KOPT-K1 (cell line): ENCODE data around the gene CLPTM1.

Experiments
- H3K27ac ChIP-seq: fragments of 200-600 bp; sonication (generic); 2 replicates; pipeline ENCODE4 v1.5.1; 2016; ENCODE audit warnings: antibody characterized with exemption, mild to moderate bottlenecking, low read depth, low read length; ENCODE audit not compliant: poor library complexity, severe bottlenecking
- H3K36me3 ChIP-seq: fragments of 200-600 bp; sonication (generic); 2 replicates; pipeline ENCODE4 v1.5.1; 2017; ENCODE audit warnings: antibody characterized with exemption, mild to moderate bottlenecking, low read length, moderate library complexity; ENCODE audit not compliant: insufficient read depth
- H3K9me3 ChIP-seq: fragments of 200-600 bp; sonication (generic); 2 replicates; pipeline ENCODE4 v1.5.1; 2017; ENCODE audit warnings: antibody characterized with exemption, low read length, mild to moderate bottlenecking; ENCODE audit not compliant: insufficient read depth, poor library complexity, severe bottlenecking

Gene CLPTM1

GRCh38 chr19:45003485-45003884 is 48.3 kb downstream of the CLPTM1 start:
- no peaks in the 10 kb centered on the region for H3K36me3 ChIP-seq
- no peaks in the 10 kb centered on the region for H3K9me3 ChIP-seq

GRCh38 chr19:45005787-45006186 is 50.6 kb downstream of the CLPTM1 start:
- Histone ChIP-seq H3K27ac (no peak overlapping the region), H3K36me3 (no peaks in the 10 kb centered on the region), H3K9me3 (no peaks in the 10 kb centered on the region)

More at GRCh38 chr19:45003485-45003884, 48.3 kb downstream of the CLPTM1 start:
- H3K27ac ChIP-seq, result no peak overlapping the region

- Histone ChIP-seq H3K27ac (no peak overlapping the region), H3K36me3 (no peaks in the 10 kb centered on the region), H3K9me3 (no peaks in the 10 kb centered on the region)
These were observed 53.4 kb downstream of the CLPTM1 start for GRCh38 chr19:45008552-45008951.

- Histone ChIP-seq H3K36me3 (no peaks in the 10 kb centered on the region), H3K27ac (no peak overlapping the region), H3K9me3 (no peaks in the 10 kb centered on the region)
These were observed 54.6 kb downstream of the CLPTM1 start for GRCh38 chr19:45009625-45010255.

- Histone ChIP-seq H3K27ac (no peak overlapping the region), H3K36me3 (no peaks in the 10 kb centered on the region), H3K9me3 (no peaks in the 10 kb centered on the region)
These were observed 55.1 kb downstream of the CLPTM1 start for GRCh38 chr19:45010306-45010705.

- H3K27ac ChIP-seq, result no peak overlapping the region
- H3K9me3 ChIP-seq, result no peaks in the 10 kb centered on the region
- H3K36me3 ChIP-seq, result no peaks in the 10 kb centered on the region
These were observed 56.8 kb downstream of the CLPTM1 start for GRCh38 chr19:45011959-45012358.

GRCh38 chr19:45016388-45017314 is 61.5 kb downstream of the CLPTM1 start:
- Histone ChIP-seq H3K27ac (no peak overlapping the region), H3K36me3 (no peaks in the 10 kb centered on the region), H3K9me3 (no peaks in the 10 kb centered on the region)

- Histone ChIP-seq H3K27ac (no peak overlapping the region), H3K36me3 (no peaks in the 10 kb centered on the region), H3K9me3 (no peaks in the 10 kb centered on the region)
These were observed 64.0 kb downstream of the CLPTM1 start for GRCh38 chr19:45019187-45019586.

- Histone ChIP-seq H3K27ac (no peak overlapping the region), H3K36me3 (no peaks in the 10 kb centered on the region), H3K9me3 (no peaks in the 10 kb centered on the region)
These were observed 64.9 kb downstream of the CLPTM1 start for GRCh38 chr19:45020071-45020470.

- H3K9me3 ChIP-seq, result no peaks in the 10 kb centered on the region
- H3K36me3 ChIP-seq, result no peaks in the 10 kb centered on the region
- H3K27ac ChIP-seq, result no peak overlapping the region
These were observed 66.8 kb downstream of the CLPTM1 start for GRCh38 chr19:45021971-45022370.

GRCh38 chr19:45023048-45023447 is 67.9 kb downstream of the CLPTM1 start:
- Histone ChIP-seq H3K36me3 (no peaks in the 10 kb centered on the region), H3K9me3 (no peaks in the 10 kb centered on the region), H3K27ac (no peak overlapping the region)

- Histone ChIP-seq H3K27ac (no peak overlapping the region), H3K36me3 (no peaks in the 10 kb centered on the region), H3K9me3 (no peaks in the 10 kb centered on the region)
These were observed 70.1 kb downstream of the CLPTM1 start for GRCh38 chr19:45025264-45025663.

- no peaks in the 10 kb centered on the region for H3K36me3 ChIP-seq
- no peak overlapping the region for H3K27ac ChIP-seq
- no peaks in the 10 kb centered on the region for H3K9me3 ChIP-seq
These were observed 72.2 kb downstream of the CLPTM1 start for GRCh38 chr19:45027371-45027770.

- H3K36me3 ChIP-seq, result no peaks in the 10 kb centered on the region
- no peak overlapping the region for H3K27ac ChIP-seq
- H3K9me3 ChIP-seq, result no peaks in the 10 kb centered on the region
These were observed 75.6 kb downstream of the CLPTM1 start for GRCh38 chr19:45030825-45031224.

GRCh38 chr19:45032421-45032820 is 77.2 kb downstream of the CLPTM1 start:
- Histone ChIP-seq H3K36me3 (no peaks in the 10 kb centered on the region), H3K27ac (no peak overlapping the region), H3K9me3 (no peaks in the 10 kb centered on the region)

- Histone ChIP-seq H3K9me3 (no peaks in the 10 kb centered on the region), H3K27ac (no peak overlapping the region), H3K36me3 (peaks cover 12% of the 10 kb centered on the region)
These were observed 80.6 kb downstream of the CLPTM1 start for GRCh38 chr19:45035755-45036154.
